Endometrium (tissue), 2 donors: ENCODE measurements around the gene TTC1.
"Not testable (repeated sequence)": the region's sequence is repeated elsewhere in the genome, so short reads cannot be mapped to it uniquely, and the experiment has no call there.

Source experiments
- FAIRE-seq: peaks from 2 replicates; lab custom pipeline; 2012; peaks lifted over from hg19 to GRCh38; lab: Jason Lieb, UNC
- donor health status: control.
- donor health status: control.

TTC1 gene, protein sequence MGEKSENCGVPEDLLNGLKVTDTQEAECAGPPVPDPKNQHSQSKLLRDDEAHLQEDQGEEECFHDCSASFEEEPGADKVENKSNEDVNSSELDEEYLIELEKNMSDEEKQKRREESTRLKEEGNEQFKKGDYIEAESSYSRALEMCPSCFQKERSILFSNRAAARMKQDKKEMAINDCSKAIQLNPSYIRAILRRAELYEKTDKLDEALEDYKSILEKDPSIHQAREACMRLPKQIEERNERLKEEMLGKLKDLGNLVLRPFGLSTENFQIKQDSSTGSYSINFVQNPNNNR

DNA sequence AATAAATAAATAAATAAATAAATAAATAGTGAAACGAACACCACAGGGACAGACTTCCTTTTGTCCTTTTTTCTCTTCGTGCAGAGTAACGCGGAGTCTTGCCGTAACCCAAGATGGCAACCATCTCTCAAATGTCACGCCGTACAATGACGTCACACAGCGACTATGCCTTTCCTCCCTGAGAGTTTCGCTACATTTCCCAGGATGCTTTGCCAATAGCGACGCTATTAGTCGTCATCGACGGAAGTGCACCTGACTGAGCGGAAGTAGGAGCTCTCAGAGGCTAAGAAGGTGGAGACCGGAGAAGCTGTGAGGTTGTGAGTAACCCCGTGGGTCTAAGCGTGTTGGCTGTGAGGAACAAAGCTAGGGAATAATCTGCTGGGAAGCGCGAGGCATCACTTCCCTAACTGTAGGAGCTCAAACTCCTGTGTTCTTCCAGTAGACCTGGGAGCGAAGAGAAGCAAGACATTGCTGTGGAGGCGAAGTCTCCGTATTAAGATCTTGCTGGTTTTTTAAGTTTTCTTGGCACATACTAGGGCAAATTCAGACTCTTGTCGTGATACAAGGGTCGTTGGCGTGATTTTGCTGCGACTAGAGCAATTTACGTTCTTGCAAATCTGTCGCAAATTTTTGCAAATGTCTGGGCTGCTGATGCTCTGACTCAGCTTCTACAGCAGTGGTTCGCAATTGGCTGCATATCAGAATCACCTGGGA, at the start of gene TTC1:
Gene TTC1 (plus strand): TSS at position 263 of the 714 bp plus-strand sequence. CDS start 1,390 bp downstream, outside the sequence.
- FAIRE-seq, result peak; percentile 99

DNA sequence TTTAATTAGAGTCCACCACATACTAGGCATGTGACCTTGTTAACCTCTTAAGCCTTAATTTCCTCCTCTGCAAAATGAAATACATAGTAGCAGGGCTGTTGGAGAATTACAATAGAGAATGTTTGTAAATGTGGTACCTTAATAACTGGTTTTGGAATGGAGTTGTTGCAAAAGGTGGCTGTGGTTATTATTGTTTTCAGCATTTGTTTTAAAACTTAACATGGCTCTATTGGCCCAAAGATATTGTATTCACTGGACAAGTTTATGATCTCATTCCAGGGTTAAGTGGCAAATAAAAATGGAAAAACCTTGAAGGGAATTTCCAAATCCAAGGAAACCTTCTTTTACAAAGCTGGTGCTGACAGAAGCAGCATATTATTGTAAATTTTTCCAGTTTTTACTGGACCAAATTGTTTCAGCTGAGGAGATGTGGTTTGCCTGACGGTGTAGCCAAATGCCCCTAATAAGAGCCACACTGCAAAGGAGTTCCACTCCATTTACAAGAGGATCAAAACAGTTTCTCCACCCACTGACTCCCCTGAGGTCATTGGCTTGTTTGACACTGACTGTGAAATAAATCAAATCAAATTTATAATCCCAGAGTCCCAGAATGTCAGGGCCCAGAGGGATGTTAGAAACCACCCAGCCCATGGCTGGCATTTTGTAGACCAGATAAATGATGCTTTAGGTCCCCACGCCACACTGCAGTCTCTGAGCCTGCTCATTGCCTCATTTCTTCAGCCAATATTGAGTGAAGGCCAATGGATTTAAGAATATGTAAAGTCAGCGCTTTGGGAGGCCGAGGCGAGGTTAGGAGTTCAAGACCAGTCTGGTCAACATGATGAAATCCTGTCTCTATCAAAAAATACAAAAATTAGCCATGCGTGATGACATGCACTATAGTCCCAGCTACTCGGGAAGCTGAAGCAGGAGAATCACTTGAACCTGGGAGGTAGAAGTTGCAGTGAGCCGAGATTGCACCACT, 47.5 kb upstream of the TTC1 start:
- no peak for FAIRE-seq

DNA sequence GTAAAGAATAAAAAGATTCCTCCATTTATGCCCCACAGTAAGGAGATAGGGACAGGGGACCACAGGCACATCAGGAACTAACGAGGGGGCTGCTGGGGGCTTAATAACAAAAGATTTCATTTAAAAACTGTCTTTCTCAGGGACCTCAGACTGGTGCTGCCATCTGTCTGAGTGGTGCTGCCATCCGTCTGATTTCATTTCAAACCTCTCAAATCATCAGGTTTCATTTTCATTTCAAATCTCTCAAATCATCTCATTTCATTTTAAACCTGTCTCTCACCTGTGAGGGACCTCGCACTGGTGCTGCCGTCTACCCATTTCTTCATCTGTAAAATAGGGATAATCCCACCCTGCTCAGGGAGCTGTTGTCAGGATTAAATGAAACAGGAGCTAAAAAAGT, 46.7 kb upstream of the TTC1 start:
- FAIRE-seq, result no peak

DNA sequence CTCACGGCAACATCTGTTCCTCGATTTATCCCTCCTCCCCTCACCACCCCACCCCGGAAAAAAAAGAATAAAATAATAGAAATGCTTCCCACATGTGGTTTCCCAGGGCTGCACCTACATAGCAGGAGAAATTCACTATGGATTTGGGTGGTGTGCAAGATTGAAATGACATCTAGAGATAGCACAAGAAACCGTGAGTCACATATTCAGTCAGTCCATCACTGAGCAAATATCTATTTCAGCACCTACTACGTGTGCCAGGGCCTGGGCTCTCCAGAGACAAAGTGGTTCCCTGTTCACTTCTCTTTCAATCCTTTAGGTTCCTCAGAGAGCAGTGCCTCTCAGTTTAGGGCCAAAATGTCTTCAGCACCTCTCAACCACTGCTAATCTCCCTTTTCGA, 45.0 kb upstream of the TTC1 start:
- no peak for FAIRE-seq

DNA sequence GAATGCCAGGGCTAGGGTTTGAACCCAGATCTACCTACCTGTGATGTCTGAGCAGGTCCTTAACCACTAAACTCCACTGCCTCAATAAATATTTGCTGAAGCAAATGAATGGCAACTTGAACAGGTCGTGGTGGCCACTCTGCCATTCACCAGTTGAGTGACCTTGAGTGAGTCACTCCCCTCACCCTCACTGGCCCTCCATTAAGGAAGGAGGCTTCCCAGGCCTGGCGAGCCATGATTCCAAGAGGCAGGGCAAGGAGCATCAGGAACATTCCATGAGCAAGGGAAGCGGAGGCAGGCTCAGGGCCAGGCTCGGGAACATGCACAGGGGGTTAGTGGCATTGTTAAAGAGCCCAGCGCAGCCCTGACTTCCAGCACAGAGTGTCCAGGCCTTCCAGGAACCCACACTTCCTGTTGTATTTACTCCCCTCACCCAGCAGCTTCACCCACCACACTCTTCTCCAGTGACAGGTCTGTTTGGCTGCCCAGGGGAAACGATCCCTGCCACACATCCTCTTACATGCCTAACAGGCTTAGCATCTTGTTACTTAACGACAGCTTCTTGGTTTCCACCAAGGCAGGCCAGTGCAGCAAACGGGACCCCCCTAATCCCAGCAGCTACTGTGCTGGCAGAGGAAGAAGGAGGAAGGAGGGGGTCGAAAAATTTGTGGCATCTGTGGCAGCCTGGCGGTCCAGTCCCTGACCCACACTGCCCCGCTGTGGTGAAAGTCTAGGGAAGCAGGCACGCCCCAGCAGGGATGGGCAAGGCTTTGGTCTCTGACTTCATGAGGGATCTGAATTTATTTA, 43.7 kb upstream of the TTC1 start:
- no peak for FAIRE-seq

DNA sequence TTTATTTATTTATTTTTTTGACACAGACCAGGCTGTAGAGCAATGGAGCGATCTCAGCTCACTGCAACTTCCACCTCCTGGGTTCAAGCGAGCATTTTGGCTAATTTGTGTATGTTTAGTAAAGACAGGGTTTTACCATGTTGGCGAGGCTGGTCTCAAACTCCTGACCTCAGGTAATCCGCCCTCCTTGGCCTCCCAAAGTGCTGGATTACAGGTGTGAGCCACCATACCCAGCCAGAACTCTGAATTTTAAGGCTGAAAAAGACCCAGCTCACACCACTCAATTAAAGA, 43.2 kb upstream of the TTC1 start:
- FAIRE-seq, result not testable (repeated sequence)

DNA sequence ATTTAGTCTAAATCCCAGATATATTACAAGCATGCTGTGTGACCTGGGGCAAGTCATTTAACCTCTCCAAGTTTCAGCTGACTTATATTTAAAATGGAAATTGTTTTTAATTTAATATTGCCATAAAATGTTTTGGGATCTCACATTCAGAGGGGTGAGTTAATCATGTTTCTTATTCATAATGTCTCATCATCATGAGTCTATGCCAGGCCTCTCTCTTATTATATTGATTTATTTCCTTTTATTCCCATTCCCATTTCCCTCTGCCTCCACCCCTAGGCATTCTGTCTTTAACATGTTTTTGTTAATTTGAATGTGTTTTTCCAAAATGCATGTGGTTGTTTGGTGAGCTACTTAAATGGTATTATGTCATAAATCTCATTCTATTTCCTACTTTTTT, 39.0 kb upstream of the TTC1 start:
- no peak for FAIRE-seq

DNA sequence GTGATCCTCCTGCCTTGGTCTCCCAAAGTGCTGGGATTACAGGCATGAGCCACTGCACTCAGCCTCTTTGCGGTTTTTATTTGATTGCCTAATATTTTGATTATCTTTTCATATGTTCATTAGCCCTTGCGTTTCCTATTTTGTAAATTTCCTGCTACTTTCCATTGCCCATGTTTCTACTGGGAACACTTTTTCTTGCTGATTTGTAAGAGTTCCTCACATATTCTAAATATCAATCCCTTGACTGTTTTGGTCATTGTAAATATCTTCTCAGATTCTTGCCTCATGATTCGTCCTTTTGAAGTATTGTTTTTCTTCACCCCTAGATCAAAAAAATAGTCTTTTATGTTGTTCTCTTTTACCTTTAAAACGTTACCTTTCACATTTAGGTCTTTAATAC, 37.9 kb upstream of the TTC1 start:
- no peak for FAIRE-seq

DNA sequence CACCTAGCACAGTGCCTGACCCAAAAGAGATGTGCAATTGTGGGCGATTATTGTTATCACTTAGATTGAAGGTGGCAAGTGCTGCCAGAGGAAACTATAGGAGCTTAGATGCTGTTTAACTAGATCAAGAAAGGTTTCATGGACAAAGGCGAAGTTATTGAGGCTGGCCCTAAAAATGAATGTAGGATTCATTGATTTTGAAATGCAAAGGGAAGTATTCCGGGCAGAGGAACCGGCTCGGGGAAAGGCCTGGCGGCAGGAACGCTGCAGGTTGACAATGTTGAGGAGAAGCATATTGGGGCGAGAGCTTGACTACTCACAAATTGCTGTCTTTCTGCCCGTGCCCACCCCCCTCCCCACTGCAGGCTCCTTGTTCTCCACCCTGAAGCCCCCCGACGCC, 37.4 kb upstream of the TTC1 start:
- no peak for FAIRE-seq

DNA sequence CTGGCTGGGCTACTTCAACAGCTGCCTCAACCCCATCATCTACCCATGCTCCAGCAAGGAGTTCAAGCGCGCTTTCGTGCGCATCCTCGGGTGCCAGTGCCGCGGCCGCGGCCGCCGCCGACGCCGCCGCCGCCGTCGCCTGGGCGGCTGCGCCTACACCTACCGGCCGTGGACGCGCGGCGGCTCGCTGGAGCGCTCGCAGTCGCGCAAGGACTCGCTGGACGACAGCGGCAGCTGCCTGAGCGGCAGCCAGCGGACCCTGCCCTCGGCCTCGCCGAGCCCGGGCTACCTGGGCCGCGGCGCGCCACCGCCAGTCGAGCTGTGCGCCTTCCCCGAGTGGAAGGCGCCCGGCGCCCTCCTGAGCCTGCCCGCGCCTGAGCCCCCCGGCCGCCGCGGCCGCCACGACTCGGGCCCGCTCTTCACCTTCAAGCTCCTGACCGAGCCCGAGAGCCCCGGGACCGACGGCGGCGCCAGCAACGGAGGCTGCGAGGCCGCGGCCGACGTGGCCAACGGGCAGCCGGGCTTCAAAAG, 36.9 kb upstream of the TTC1 start:
- FAIRE-seq, result no peak

DNA sequence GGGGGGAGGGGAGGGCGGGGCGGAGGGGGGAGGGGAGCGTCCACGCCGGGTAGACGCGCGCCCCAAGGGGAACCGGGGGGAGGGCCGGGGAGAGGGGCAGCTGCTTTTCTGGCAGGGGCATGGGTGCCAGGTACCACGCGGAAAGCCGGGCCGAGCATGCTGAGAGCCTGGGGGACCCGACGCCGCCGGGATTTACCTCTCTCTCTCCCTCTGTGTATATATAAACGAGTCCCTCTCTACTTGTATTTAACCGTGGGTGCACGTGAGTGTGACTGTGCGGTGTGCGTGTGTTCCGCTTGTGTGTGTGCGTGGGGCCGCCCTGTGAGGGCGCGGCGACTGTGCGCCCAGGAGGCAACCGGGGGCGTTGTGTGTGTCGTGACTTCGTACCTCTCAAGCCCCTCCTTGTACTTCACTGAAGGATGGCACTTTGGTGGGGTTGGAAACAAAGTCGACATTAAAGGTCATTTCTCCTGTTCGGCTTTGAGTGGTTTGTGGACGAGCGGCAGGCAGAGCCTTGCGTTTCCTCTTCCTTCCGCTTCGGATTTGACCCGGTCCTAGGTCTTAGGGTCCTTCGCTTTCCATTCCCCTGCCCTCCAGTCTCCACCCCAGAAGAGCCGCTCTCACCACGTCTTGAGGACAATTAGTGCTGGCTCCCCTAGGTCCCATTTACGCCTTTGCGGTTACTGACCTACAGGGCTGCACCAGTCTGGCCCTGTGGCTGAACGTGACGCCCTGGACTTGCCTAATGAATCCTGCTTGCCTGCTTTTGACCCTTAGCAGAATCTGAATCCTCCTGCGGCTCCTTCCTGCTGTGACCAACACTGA, 36.2 kb upstream of the TTC1 start:
- FAIRE-seq, result no peak

DNA sequence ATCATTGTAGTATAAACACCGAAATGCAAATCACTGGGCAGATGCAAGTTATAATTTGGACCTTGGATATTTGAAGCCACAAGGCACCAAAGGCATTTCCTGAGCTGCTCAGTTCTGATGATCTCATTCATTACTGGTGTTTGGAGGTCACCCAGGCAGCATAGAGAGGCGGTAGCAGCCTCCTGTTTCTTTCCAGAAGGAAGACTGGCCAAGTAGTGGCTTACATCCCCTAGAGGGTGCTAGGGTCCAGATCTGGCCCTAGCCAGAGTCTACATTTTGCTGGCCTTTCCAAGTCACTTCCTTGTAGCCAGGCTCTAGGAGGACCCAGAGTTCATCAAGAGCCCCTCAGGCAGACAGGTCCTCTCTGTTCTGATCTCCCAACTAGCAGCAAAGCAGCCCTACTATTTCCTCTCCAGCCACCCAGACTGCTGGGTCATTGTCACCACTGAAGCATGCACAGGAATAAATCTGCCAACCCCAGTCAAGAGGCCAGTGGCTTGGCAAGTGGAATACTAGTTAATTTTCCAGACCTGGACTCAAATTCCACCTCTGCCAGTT, 33.4 kb upstream of the TTC1 start:
- no peak for FAIRE-seq

DNA sequence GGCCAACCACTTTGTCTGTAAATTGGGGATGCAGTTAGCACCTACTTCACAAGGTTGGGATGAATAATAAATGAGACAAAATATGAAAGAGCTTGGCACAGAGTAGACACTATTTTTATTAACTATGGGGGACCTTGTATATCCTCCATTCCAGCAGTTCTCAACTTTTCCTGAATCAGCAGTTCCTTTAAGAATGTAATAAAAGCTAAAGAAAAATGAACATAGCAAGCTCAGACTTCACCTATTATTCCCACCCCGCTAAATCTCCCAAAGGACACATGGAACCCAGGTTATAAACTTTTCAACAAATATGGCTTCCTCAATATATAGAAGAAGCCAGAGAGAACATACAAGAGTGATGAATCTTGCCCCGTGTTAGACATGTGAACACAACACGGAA, 32.0 kb upstream of the TTC1 start:
- no peak for FAIRE-seq

DNA sequence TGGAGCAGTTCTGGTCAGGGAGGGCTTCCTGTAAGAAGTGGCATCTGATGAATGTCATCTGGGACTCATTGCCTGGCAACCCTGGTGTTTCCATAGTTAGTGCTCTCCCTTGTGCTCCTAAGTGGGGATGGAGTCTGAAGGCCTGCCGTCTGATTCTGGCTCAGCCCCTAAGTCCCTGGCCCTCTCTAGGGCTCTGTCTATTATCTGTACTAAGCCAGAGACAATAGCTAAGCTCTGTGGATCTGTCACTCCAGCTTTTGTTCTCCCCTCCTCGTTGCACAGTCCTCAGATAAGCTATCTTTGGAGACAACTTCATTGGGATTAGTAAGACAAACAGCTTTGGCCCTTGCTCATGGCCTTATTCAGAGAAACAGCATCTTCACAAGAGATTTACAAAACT, 30.6 kb upstream of the TTC1 start:
- FAIRE-seq, result no peak

DNA sequence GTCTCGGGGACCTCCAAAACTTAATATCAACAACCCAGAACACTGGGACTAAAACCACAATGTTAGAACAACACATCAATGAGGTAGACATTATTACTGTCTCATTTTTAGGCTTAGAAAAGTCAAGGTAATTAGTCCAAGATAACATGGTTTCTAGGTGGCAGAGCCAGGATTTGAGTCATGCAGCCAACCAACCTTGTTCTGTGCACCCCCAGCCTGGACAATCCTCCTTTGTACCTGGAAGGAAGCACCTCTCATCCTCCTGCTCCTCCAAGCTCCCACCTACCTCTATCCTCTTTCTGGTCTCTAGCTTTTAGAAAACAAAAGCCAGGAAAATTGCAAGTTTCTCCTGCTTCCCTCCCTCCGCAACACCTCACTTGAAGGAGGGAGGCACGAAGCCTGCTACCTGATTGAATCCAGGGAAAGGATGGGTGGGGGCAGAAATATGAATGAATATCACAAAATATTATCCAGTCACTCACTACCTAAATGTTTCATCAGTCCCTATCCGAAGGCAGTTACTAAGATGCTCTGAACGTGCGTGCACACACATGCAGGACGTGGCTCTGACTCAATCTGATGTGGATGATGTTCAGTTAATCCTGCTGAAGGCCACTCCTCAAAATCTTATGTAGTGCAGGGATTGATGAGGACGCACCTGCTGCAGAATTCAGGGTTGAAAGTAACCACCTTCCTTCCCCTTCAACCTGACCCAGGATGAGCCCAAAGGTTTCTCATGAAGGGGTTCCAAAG, 26.3 kb upstream of the TTC1 start:
- no peak for FAIRE-seq

DNA sequence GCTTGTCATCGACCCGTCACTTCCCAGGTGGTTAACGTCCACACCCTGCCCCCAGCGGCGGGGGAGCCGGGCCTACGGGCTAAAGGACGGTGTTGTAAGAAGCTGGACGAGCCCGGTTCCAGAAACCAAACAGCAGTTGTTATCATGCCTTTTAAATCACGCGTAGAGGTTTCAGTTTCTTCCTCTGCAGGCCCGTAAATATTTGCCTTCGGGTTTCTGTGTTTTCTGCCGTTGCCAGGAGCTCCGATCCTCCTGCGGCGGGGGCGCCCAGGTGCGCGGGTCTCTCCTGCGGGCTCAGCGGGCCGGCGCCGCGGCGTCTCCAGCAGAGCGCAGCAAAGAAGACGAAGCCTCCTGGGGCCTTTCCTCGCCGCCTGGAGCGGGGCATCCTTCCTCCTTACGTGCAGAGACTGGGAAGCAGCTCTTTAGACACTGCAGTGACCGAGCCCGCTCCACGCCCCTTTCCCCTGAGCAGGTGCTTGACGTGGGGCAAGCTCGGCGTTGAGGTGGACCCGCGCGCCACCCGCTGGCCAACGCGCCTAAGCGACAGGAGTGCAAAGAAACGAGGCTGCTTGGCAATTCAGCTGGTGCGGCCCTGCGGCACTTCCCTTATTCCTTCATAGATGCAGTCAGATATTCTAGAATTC, 21.8 kb upstream of the TTC1 start:
- FAIRE-seq, result no peak

DNA sequence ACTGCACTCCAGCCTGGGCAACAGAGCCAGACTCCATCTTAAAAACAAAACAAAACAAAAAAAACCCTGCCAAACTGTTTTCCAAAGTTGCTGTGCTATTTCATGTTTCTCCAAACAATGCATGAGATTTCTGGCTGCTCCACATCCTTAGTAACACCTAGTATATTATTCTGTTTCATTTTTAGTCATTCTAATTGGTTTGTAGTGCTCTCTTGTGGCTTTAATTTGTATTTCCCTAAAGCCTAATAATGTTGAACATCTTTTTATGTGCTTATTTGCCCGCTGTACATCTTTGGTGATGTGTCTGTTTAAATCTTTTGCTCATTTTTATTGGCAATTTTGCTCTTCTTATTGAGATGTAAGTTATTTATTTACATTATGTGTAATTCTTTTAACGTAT, 18.4 kb upstream of the TTC1 start:
- FAIRE-seq, result no peak

DNA sequence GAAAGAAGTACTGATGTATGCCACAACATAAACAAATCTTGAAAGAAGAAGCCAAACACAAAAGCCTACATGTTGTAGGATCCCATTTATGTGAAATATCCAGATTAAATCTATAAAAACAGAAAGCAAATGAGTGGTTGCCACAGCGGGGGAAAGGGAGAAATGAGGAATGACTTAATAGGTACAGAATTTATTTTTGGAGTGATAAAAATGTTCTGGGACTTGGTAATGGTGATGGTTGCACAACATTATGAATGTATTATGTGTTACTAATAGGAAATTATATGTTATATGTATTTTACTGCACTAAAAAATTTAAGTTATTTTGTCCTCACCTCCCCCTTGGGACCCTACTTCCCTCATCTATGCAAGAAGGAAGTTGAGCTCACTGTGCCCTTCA, 16.4 kb upstream of the TTC1 start:
- no peak for FAIRE-seq

DNA sequence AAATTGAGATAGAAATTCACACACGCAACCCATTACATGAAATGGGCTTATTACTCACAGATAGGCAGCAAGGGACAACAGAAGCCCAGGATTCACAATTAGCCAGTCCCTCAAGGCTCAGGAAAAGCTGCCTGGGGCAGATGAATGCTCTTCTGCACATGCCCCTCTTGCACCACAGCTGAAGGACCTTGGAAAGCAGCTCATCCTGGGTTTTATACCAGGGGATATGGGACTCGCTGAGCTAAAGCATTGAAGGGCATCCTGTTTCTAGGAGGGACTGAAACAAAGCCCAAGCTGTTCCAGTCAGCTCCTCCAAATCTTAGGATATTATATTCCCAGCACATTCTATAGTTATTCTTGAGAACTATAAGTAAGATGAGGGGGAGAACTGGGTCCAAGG, 15.7 kb upstream of the TTC1 start:
- FAIRE-seq, result no peak
